HL-60 (cell line): Measurements from ENCODE around the gene TMPO.

ENCODE experiments used
- CTCF ChIP-seq: IDR thresholded peaks from one replicate; pipeline ENCODE4 v1.5.1; 2011; ENCODE audit warnings: low read length, control low read depth, inconsistent platforms; ENCODE audit not compliant: insufficient read depth
- GABPA ChIP-seq: IDR thresholded peaks from 2 replicates; pipeline ENCODE4 v1.6.1; 2012; ENCODE audit warnings: low read depth
- POLR2AphosphoS5 ChIP-seq: IDR thresholded peaks from 2 replicates; pipeline ENCODE4 v1.6.1; 2012; ENCODE audit warnings: low read depth
- REST ChIP-seq: IDR thresholded peaks from 2 replicates; pipeline ENCODE4 v1.6.1; 2012; ENCODE audit warnings: low read depth; ENCODE audit not compliant: insufficient replicate concordance
- SPI1 ChIP-seq: IDR thresholded peaks from 2 replicates; pipeline ENCODE4 v1.6.1; 2012; ENCODE audit warnings: low read depth, mild to moderate bottlenecking, borderline replicate concordance

- no peak for TF ChIP-seq POLR2AphosphoS5
- TF ChIP-seq REST = no peak
- TF ChIP-seq CTCF = no peak
- no peak for TF ChIP-seq SPI1
- no peak for TF ChIP-seq GABPA
Observed at GRCh38 chr12:98519257-98519907, 4.0 kb downstream of the TMPO start.
